Stimulated activated CD4-positive, alpha-beta T cell treated with anti-CD3 and anti-CD28 coated beads, Interleukin-4, amount 100 ng/mL, for 24 hours (primary cell): ENCODE measurements around the gene KCNQ2.

Experiments used
- DNase-seq: peaks from one replicate; pipeline ENCODE4 v3.0.0-alpha.2; 2020

The KCNQ2 gene

GRCh38 chr20:63501818-63502670 lies 29.6 kb upstream of the KCNQ2 start:
- no peak for DNase-seq

GRCh38 chr20:63500902-63501817 lies 28.7 kb upstream of the KCNQ2 start:
- no peak for DNase-seq

- no peak for DNase-seq
Measured at GRCh38 chr20:63500151-63500901, 27.9 kb upstream of the KCNQ2 start.

GRCh38 chr20:63499338-63499969 lies 27.0 kb upstream of the KCNQ2 start:
- DNase-seq = no peak

GRCh38 chr20:63498960-63499337 lies 26.5 kb upstream of the KCNQ2 start, which contains the start of gene EEF1A2:
Gene EEF1A2, minus strand, starts transcription at chr20:63499083. Its CDS starts 1,320 bp downstream, at chr20:63497763.
- DNase-seq = peak; percentile 44

GRCh38 chr20:63497946-63498935 lies 25.8 kb upstream of the KCNQ2 start:
- DNase-seq = no peak

- DNase-seq = no peak
Measured at GRCh38 chr20:63497138-63497945, 24.9 kb upstream of the KCNQ2 start.

GRCh38 chr20:63496596-63497120 lies 24.2 kb upstream of the KCNQ2 start:
- no peak for DNase-seq

- peak; percentile 79 for DNase-seq
Measured at GRCh38 chr20:63495741-63496595, 23.5 kb upstream of the KCNQ2 start.

GRCh38 chr20:63495167-63495720 lies 22.8 kb upstream of the KCNQ2 start:
- DNase-seq = no peak

GRCh38 chr20:63494420-63495166 lies 22.1 kb upstream of the KCNQ2 start:
- no peak for DNase-seq

GRCh38 chr20:63494084-63494419 lies 21.6 kb upstream of the KCNQ2 start:
- DNase-seq = no peak

- no peak for DNase-seq
Measured at GRCh38 chr20:63493563-63494020, 21.1 kb upstream of the KCNQ2 start.

GRCh38 chr20:63492982-63493381 lies 20.5 kb upstream of the KCNQ2 start:
- no peak for DNase-seq

GRCh38 chr20:63492518-63492917 lies 20.1 kb upstream of the KCNQ2 start:
- DNase-seq = no peak

- no peak for DNase-seq
Measured at GRCh38 chr20:63491635-63492230, 19.3 kb upstream of the KCNQ2 start.

GRCh38 chr20:63491078-63491477 lies 18.6 kb upstream of the KCNQ2 start:
- no peak for DNase-seq

- no peak for DNase-seq
Measured at GRCh38 chr20:63490416-63490815, 18.0 kb upstream of the KCNQ2 start.
